ENCODE data around the gene LEPROT. TPM values are rescaled to one million over a fixed set of nuclear protein-coding genes. Genes with fewer than 3 reads are reported as not detected.

Gene LEPROT
- total RNA-seq, 1 donor from 2014 or later: 25.0 TPM

DNA sequence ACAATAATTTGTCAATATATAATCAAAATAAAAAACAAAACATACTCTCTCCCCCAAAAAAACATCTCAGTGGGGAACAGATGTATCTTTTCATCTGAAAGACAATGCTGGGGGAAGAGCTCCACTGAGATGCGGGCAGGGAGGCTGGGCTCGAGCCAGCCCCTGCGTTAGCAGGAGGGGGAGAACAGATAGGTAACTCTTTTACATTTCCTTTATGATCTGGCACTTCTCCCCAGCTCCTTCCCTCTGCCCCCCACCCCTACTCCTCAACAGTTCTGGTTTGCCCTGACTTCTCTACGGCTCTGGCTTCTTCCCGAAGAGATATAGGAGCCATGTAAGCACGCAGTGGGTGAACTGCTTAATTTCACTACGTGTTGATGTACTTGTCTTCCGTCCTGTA, 12.4 kb downstream of the LEPROT start:
- Mint-ChIP-seq H3K4me3 (no peak overlapping the region), H3K4me1 (ENCODE audit: low read depth) (peaks cover 30% of the 10 kb centered on the region), H3K27me3 (ENCODE audit: insufficient read depth) (no peaks in the 10 kb centered on the region), H3K9me3 (no peaks in the 10 kb centered on the region), H3K27ac (no peak overlapping the region), H3K36me3 (ENCODE audit: low read depth) (peaks cover 26% of the 10 kb centered on the region)
- intact Hi-C loops (cut with micrococcal nuclease): loop anchor here (5.0 kb wide), 1 partner anchor 41 kb away; no protein-coding TSS in a partner anchor
- DNase-seq (ENCODE audit: low spot score): no peak

DNA sequence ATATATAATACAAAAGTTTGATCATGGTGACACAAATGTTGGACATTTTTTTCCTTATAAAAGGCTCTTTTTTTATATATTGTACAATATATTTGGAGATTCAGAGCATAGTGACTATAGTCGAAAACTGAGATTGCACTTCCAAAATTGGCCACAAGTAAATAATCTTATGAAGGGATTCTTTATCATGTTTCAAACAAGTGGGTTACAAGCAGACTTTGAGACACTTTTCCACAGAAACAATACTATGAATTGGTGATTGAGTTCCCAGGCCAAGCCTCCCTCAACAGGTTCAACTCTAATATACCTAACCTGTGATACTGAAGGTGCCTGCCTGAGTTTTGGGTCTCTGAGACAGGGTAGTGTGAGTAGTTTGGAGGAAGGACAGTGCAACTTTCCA, 13.8 kb downstream of the LEPROT start:
- peaks cover 23% of the 10 kb centered on the region for H3K36me3 Mint-ChIP-seq (ENCODE audit: low read depth)
- no peak overlapping the region for H3K27ac Mint-ChIP-seq
- DNase-seq (ENCODE audit: low spot score): no peak
- H3K4me3 Mint-ChIP-seq: no peak overlapping the region
- no peaks in the 10 kb centered on the region for H3K27me3 Mint-ChIP-seq (ENCODE audit: insufficient read depth)
- intact Hi-C loops (cut with micrococcal nuclease): loop anchor here (5.0 kb wide), 1 partner anchor 42 kb away; no protein-coding TSS in a partner anchor
- H3K4me1 Mint-ChIP-seq (ENCODE audit: low read depth): peaks cover 30% of the 10 kb centered on the region
- H3K9me3 Mint-ChIP-seq: no peaks in the 10 kb centered on the region

DNA sequence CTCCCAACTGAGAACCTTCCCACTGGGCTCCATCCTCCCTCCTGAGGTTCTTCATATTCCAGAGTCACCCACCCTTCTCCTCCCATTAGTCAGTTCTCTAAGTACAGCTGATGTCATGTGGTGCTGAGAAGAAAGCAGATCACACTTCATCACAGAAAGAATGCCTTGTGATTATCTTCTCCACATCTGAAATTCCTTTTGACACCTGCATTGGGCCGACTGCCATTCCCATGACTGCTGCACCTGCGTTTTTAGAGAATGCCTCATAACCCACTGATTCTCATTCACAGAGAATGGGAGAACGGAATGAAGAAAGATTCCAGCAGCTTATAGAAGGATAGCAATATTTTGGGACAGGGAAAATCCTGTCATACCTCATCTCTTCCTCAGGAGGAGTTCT, 14.3 kb downstream of the LEPROT start:
- intact Hi-C loops (cut with micrococcal nuclease): loop anchor here (5.0 kb wide), 1 partner anchor 42 kb away; no protein-coding TSS in a partner anchor
- no peak overlapping the region for H3K27ac Mint-ChIP-seq

DNA sequence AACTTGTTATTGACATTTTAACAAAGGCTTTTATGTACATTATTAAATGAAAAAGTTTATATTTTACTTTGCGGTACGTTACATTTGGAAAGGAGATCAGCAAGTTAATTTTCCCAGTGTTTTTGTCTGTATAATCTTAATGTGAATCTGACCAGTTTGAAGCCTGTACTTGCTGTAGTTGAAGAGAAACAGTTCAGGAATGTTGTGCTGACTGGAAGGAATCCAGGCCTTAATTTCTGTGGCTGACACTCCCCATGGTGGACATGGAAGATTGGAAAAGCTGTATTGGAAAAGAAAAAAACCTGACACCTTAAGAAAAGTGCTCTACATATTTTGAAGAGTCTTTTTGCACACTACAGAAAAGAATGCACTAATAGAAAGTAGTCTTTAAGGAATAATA, 15.5 kb downstream of the LEPROT start:
- peaks cover 20% of the 10 kb centered on the region for H3K36me3 Mint-ChIP-seq (ENCODE audit: low read depth)
- H3K4me1 Mint-ChIP-seq (ENCODE audit: low read depth): peaks cover 20% of the 10 kb centered on the region
- intact Hi-C loops (cut with micrococcal nuclease): no loop called here
- no peak overlapping the region for H3K4me3 Mint-ChIP-seq
- H3K9me3 Mint-ChIP-seq: no peaks in the 10 kb centered on the region
- no peak for DNase-seq (ENCODE audit: low spot score)
- H3K27ac Mint-ChIP-seq: no peak overlapping the region
- no peaks in the 10 kb centered on the region for H3K27me3 Mint-ChIP-seq (ENCODE audit: insufficient read depth)

More for the DNA sequence above, 14.3 kb downstream of the LEPROT start:
- peaks cover 23% of the 10 kb centered on the region for H3K36me3 Mint-ChIP-seq (ENCODE audit: low read depth)
- no peak for DNase-seq (ENCODE audit: low spot score)
- H3K27me3 Mint-ChIP-seq (ENCODE audit: insufficient read depth): no peaks in the 10 kb centered on the region
- H3K4me3 Mint-ChIP-seq: no peak overlapping the region
- no peaks in the 10 kb centered on the region for H3K9me3 Mint-ChIP-seq
- H3K4me1 Mint-ChIP-seq (ENCODE audit: low read depth): peaks cover 28% of the 10 kb centered on the region

- intact Hi-C loops (cut with micrococcal nuclease): no loop called here
- H3K4me3 Mint-ChIP-seq: no peak overlapping the region
- H3K27me3 Mint-ChIP-seq (ENCODE audit: insufficient read depth): no peaks in the 10 kb centered on the region
- peaks cover 5% of the 10 kb centered on the region for H3K4me1 Mint-ChIP-seq (ENCODE audit: low read depth)
- DNase-seq (ENCODE audit: low spot score): no peak
- H3K9me3 Mint-ChIP-seq: no peaks in the 10 kb centered on the region
- peaks cover 12% of the 10 kb centered on the region for H3K36me3 Mint-ChIP-seq (ENCODE audit: low read depth)
- H3K27ac Mint-ChIP-seq: no peak overlapping the region
These were observed 17.1 kb downstream of the LEPROT start for GRCh38 chr1:65437616-65438015.

GRCh38 chr1:65440322-65440900, 19.9 kb downstream of the LEPROT start:
- Mint-ChIP-seq H3K36me3 (ENCODE audit: low read depth) (peaks cover 3% of the 10 kb centered on the region), H3K27me3 (ENCODE audit: insufficient read depth) (no peaks in the 10 kb centered on the region), H3K27ac (no peak overlapping the region), H3K4me3 (no peak overlapping the region), H3K4me1 (ENCODE audit: low read depth) (no peaks in the 10 kb centered on the region), H3K9me3 (no peaks in the 10 kb centered on the region)
- DNase-seq (ENCODE audit: low spot score): no peak
- intact Hi-C loops (cut with micrococcal nuclease): no loop called here

DNA sequence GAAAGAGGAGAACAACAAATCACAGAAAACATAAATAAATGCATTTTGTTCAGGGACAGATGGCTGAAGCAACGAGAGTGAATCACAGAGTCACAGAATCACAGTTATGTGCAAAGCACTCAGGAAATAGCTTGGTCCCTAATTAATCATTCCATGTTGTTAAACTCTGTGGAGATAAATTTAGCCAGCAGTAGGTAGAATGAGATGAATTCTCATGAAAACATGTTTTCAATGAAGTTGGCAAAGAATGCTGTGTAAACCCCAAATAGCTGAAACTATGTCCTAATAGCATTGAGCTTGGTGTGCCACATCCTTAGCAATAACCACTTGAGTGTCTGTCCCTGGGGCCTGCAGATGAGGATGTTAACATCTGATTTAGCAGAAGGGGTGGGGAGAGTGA, 20.4 kb downstream of the LEPROT start:
- H3K36me3 Mint-ChIP-seq (ENCODE audit: low read depth): peaks cover 3% of the 10 kb centered on the region
- no peak overlapping the region for H3K27ac Mint-ChIP-seq
- intact Hi-C loops (cut with micrococcal nuclease): no loop called here
- no peaks in the 10 kb centered on the region for H3K27me3 Mint-ChIP-seq (ENCODE audit: insufficient read depth)
- no peak for DNase-seq (ENCODE audit: low spot score)
- no peaks in the 10 kb centered on the region for H3K4me1 Mint-ChIP-seq (ENCODE audit: low read depth)
- H3K9me3 Mint-ChIP-seq: no peaks in the 10 kb centered on the region
- H3K4me3 Mint-ChIP-seq: no peak overlapping the region

- no peak overlapping the region for H3K27ac Mint-ChIP-seq
- no peaks in the 10 kb centered on the region for H3K4me1 Mint-ChIP-seq (ENCODE audit: low read depth)
- no peak for DNase-seq (ENCODE audit: low spot score)
- H3K4me3 Mint-ChIP-seq: no peak overlapping the region
- H3K27me3 Mint-ChIP-seq (ENCODE audit: insufficient read depth): no peaks in the 10 kb centered on the region
- H3K9me3 Mint-ChIP-seq: no peaks in the 10 kb centered on the region
- H3K36me3 Mint-ChIP-seq (ENCODE audit: low read depth): no peaks in the 10 kb centered on the region
- intact Hi-C loops (cut with micrococcal nuclease): no loop called here
These were observed 21.0 kb downstream of the LEPROT start for GRCh38 chr1:65441464-65441863.

DNA sequence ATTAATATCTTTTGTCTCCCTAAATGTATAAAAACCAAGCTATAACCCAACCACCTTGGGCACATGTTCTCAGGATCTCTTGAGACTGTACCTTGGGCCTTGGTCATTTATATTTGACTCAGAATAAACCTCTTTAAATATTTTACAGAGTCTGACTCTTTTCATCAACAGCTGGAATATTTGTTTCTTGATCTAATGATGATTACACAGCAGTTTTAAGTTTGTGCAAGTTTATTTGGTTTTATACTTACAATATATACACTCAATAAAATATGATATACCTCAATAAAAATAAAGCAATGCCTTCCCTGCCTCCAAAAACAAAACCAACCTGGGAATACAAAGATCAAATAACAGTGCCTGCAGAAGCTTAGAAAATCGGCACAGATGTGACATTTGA, 22.0 kb downstream of the LEPROT start:
- Mint-ChIP-seq H3K36me3 (ENCODE audit: low read depth) (no peaks in the 10 kb centered on the region), H3K4me3 (no peak overlapping the region), H3K9me3 (no peaks in the 10 kb centered on the region), H3K4me1 (ENCODE audit: low read depth) (no peaks in the 10 kb centered on the region), H3K27ac (no peak overlapping the region), H3K27me3 (ENCODE audit: insufficient read depth) (no peaks in the 10 kb centered on the region)
- no peak for DNase-seq (ENCODE audit: low spot score)
- intact Hi-C loops (cut with micrococcal nuclease): no loop called here

DNA sequence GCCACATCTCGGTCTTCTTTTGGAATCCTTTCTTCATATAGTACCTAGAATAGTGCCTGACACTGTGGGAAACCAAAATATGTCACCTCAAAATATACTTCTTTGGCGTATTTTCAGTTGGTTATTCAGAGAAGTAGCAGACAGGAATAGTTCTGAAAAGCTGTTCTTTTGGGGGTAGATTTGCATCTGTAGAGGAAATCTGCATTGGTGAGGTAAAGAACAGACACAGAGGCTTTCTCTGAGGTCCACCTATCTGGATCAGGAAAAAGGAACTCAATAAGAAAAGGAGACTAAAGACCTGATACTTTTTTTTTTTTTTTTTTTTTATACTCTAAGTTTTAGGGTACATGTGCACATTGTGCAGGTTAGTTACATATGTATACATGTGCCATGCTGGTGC, 23.2 kb downstream of the LEPROT start:
- no peak for DNase-seq (ENCODE audit: low spot score)
- H3K9me3 Mint-ChIP-seq: no peaks in the 10 kb centered on the region
- intact Hi-C loops (cut with micrococcal nuclease): no loop called here
- H3K27ac Mint-ChIP-seq: no peak overlapping the region
- H3K36me3 Mint-ChIP-seq (ENCODE audit: low read depth): no peaks in the 10 kb centered on the region
- no peak overlapping the region for H3K4me3 Mint-ChIP-seq
- no peaks in the 10 kb centered on the region for H3K4me1 Mint-ChIP-seq (ENCODE audit: low read depth)
- H3K27me3 Mint-ChIP-seq (ENCODE audit: insufficient read depth): no peaks in the 10 kb centered on the region

GRCh38 chr1:65444128-65444640, 23.7 kb downstream of the LEPROT start:
- intact Hi-C loops (cut with micrococcal nuclease): no loop called here
- DNase-seq (ENCODE audit: low spot score): no peak
- no peaks in the 10 kb centered on the region for H3K27me3 Mint-ChIP-seq (ENCODE audit: insufficient read depth)
- H3K27ac Mint-ChIP-seq: no peak overlapping the region
- no peaks in the 10 kb centered on the region for H3K36me3 Mint-ChIP-seq (ENCODE audit: low read depth)
- no peak overlapping the region for H3K4me3 Mint-ChIP-seq
- no peaks in the 10 kb centered on the region for H3K4me1 Mint-ChIP-seq (ENCODE audit: low read depth)
- no peaks in the 10 kb centered on the region for H3K9me3 Mint-ChIP-seq

GRCh38 chr1:65445837-65446236, 25.4 kb downstream of the LEPROT start:
- no peaks in the 10 kb centered on the region for H3K27me3 Mint-ChIP-seq (ENCODE audit: insufficient read depth)
- intact Hi-C loops (cut with micrococcal nuclease): no loop called here
- no peak for DNase-seq (ENCODE audit: low spot score)
- H3K4me1 Mint-ChIP-seq (ENCODE audit: low read depth): no peaks in the 10 kb centered on the region
- H3K27ac Mint-ChIP-seq: no peak overlapping the region
- no peaks in the 10 kb centered on the region for H3K36me3 Mint-ChIP-seq (ENCODE audit: low read depth)
- H3K9me3 Mint-ChIP-seq: no peaks in the 10 kb centered on the region
- H3K4me3 Mint-ChIP-seq: no peak overlapping the region

DNA sequence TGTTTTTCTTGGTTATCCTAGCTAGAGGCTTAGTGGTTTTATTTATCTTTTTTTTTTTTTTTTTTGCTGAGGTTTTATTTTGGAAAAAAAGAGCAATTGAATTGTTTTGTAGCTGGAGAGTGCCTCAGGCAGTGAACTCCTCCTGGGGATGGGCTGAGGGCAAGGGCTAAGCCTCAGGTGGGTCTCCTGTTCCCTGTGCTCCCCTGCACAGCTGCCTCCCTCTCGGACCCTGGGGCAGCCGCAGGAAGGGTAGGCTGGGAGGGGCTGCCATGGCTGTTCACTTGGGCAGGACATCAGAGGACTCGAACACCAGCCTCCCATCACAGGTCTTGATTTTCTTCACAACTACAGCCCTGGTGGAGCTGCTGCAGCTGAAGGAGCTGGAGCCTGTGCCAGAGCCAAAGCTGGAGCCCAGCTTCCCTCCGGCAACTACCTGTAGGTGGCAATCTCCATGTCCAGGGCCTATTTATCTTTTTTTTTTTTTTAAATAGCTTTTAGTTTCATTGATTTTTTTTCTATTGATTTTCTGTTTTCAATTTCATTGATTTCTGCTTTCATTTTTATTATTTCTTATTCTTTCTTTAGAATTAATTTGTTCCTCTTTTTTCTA, 28.9 kb downstream of the LEPROT start:
- no peaks in the 10 kb centered on the region for H3K9me3 Mint-ChIP-seq
- no peak for DNase-seq (ENCODE audit: low spot score)
- H3K4me3 Mint-ChIP-seq: no peak overlapping the region
- intact Hi-C loops (cut with micrococcal nuclease): no loop called here
- no peaks in the 10 kb centered on the region for H3K4me1 Mint-ChIP-seq (ENCODE audit: low read depth)
- H3K27me3 Mint-ChIP-seq (ENCODE audit: insufficient read depth): no peaks in the 10 kb centered on the region
- H3K36me3 Mint-ChIP-seq (ENCODE audit: low read depth): no peaks in the 10 kb centered on the region
- no peak overlapping the region for H3K27ac Mint-ChIP-seq

Measured in activated T-helper 1 cell treated with anti-CD3 and anti-CD28 coated beads, Interleukin-12 subunit alpha, Interleukin-12 subunit beta, Interleukin-2, Interleukin-4 antibody, amounts not matched to agents 30 ng/mL and 10 ng/mL and 1 ng/mL, durations not matched to agents 14 hours and 24 hours and 36 hours (primary cell).